NK-92 treated with Interleukin-12 subunit alpha and Interleukin-12 subunit beta, amount 100 ng/mL, for 24 hours (cell line): ENCODE results near the gene LRP2BP.
"Not testable (repeated sequence)": the region's sequence is repeated elsewhere in the genome, so short reads cannot be mapped to it uniquely, and the experiment has no call there.

Experiments used
- DNase-seq: peaks from one replicate; lab custom pipeline; 2025; lab: John Stamatoyannopoulos, UW

Gene LRP2BP

GRCh38 chr4:185361872-185362271 is 33.9 kb downstream of the LRP2BP start:
- no peak for DNase-seq

DNA sequence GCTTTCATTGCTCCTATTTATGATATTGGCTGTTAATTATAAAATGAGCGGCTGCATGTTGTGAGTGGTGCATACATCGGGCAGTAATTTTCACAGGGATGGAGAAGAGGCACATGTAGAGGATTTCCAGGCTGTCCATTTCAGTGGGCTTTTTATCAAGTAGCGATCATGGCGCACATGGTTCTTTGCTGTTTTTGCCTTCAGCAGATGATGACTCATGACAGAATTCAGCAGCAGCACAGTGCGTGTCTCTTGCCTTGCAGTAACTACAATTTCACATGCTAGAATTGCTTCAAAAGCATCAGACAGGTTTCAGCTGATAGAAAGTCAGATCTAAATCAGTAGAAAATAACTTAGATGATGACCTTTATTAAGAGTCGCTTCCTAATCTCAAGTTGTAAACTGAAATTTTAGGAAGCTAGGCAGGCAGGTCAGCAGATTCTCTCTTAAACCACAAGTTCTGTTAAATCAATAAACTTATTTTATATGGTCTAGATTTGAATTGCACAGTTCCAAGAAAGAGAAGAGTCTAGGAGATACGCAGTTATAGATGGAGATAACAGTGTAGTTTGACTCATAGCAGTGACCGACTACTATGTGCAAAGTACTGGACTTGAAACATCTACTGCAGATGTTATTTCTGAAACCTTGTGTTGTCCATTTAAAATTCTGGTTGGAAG is 35.8 kb downstream of the LRP2BP start:
- no peak for DNase-seq

DNA sequence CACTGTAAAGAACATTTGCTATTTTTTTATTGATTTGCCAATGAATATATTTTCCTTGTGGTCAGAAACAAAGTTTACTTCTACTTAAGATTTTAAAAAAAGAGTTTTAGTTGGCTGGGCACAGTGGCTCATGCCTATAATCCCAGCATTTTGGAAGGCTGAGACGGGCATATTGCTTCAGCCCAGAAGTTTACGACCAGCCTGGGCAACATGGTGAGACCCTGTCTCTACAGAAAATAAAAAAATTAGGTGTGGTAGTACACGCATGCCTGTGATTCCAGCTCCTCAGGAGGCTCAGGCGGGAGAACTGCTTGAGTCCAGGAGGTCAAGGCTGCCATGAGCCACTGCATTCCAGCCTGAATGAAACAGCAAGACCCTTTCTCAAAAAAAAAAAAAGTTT is 36.8 kb downstream of the LRP2BP start:
- DNase-seq, result no peak

DNA sequence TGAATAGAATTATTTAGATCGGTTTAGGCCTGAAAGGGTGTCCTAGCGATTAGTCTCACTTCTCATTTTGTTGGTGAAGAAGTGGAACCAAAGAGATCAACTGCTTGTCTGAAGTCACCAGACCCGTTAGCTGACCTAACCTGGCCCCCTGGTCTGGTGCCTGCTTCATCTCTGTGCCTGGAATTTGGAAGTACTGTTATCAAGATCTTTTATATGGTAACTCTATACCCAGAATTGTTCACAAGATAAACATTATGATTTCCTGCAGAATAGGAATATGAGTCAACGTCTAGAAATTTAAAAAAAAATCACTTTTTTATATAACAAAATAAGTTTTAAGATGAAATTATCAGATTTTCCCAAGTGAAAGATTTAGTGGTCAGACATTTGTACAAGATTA is 37.2 kb downstream of the LRP2BP start:
- no peak for DNase-seq

- DNase-seq, result no peak
Observed at GRCh38 chr4:185357733-185358440, 37.8 kb downstream of the LRP2BP start.

DNA sequence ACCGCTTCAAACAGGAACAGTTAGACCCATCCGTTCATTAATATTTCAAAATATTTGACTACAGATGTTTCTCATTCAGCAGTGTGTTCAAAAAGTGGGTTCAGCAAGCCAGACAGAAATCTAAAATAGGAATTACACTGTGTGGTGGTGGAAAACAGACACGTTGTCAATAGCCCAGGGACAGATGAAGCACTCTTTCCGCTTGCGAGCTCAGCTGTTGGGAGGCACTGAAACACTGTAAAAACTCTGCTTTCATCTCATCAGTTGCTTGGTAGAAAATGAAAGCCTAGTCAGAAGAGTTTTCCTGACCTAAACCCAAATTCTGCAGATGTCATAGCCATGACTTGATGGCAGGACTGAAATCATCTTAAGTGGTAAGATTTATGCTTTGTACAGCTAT is 38.5 kb downstream of the LRP2BP start:
- no peak for DNase-seq

DNA sequence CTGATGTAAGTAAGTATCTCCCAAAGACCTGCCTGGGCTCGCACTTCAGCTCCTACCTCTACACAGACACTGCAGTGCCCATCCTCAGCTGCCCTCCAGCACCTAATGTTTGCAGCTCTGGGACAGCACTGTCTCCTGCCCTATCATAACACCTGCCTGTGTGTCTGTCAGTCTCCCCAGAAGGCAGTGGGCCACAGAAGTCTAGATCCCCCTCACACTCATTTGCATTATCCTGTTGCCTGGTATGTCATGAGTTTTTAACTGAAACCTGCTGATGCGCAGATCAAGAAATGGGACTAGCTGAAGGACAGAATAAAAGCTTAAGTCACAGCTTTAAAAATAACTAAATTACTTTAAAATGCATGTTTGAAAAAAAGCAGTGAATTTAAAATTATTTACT is 43.0 kb downstream of the LRP2BP start:
- no peak for DNase-seq

DNA sequence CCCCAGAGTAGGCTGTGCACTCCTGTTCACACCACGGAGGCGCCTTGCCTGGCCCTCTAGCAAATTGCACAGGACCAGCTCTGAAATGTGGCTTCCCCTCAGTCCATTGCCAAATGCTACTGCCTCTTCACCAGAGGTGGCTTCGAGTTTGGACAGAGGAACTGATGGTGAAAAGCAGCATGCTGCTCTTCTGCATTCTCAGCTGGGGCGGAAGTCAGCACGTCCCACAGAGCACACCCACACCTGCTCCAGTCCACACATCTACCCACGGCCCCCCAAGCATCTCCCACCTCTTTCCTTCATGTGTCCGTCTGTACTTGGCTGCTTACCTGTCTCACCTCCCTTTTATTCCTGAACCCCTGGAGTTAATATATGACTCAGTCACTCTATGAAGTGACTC is 43.5 kb downstream of the LRP2BP start:
- no peak for DNase-seq

DNA sequence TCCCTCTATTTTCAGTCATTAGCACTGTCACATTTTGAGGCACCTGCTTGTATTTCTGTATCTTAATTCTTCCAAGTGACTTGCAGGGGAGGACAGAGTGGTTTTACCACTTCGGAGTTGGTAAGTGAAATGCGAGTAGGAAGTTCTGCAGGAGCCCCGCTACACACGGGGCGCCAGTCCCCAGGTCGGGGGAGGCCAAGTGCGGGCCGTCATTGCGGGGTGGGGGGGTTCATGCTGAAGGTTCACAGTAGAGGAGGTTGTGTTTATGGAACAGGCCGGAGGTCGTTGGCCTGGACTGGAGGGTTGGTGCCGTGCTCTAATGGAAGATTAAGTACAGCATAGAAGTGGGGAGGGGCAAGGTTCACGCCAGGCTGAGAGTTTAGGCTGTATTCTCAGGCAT is 44.0 kb downstream of the LRP2BP start:
- DNase-seq, result no peak

DNA sequence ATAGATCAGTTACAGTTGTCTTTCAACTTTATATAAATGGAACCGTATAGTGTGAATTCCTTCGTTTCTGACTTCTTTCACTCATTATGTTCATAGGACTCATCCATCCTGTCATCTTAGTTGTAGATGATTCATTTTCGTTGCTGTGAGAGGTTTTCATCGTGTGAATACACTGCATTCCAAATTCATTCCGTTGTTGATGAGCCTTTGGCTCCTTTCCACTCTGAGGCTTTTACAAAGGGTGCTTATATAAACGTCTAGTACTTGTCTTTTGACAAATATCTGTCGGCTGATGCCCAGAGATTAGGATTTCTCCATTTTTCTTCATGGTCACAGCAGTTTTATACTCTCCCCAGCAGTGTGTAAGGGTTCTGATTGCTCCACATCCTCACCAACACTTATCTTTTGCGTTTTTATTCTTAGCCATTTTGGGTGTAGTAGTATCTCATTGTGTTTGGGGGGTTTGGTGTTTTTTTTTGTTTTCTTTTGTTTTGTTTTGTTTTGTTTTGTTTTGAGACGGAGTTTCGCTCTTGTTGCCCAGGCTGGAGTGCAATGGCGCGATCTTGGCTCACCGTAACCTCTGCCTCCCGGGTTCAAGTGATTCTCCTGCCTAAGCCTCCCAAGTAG is 48.6 kb downstream of the LRP2BP start:
- DNase-seq, result no peak

GRCh38 chr4:185344743-185345538 is 50.8 kb downstream of the LRP2BP start:
- DNase-seq, result no peak

GRCh38 chr4:185343726-185344581 is 51.8 kb downstream of the LRP2BP start:
- DNase-seq, result no peak

DNA sequence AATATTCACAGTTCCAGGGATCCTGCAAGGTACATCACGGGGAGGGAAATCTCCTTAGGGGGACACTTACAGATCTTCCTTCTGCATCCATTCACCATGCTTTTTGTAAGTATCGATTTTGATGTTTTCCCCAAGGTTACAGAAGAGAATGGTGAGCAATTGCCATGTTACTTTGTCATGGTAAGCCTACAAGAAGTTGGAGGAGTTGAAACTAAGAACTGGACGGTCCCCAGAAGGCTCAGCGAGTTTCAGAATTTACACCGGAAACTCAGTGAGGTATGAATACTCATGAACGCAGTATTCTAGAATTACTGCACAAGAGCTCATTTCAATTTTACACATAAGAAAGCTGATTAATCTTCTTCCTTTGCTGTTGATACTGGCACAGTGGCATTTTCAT is 53.9 kb downstream of the LRP2BP start:
- DNase-seq, result no peak

DNA sequence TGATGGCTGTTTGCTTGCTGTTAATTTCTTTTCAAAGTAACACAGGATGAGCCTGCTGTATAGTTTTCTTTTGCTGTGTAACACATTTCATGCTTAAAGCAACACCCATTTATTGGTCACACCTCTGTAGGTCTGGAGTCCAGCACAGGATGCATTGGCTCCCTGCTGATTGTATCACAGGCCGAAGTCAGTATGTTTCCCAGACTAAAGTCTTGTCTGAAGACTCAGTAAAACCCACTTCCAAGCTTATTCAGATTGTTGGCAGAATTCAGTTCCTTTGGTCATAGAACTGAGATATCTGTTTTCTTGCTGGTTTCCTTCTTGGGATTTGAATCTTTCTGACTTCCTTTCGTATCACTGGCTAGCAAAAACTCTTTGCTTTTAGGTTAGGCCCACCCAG is 54.3 kb downstream of the LRP2BP start:
- no peak for DNase-seq

- DNase-seq, result no peak
Observed at GRCh38 chr4:185339941-185340340, 55.8 kb downstream of the LRP2BP start.

- no peak for DNase-seq
Observed at GRCh38 chr4:185335579-185335978, 60.1 kb downstream of the LRP2BP start.

DNA sequence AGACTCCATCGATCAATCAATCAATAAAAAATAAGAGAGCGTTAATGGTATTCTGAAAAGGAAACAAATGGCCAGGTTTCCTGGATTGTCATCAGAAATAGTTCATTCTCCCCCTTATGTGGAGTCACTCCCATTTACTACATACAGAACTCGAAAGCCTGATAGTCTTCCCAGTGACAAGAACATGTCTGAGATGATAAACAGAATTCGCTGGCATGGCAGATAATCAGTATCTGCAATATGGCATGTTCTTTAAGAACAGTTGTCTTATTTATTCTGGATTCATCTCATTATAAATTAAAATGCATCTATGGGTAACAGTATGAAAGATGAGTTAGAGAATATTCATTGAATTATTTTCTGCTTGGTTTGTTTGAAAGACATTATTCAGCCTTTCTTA is 61.4 kb downstream of the LRP2BP start:
- no peak for DNase-seq

DNA sequence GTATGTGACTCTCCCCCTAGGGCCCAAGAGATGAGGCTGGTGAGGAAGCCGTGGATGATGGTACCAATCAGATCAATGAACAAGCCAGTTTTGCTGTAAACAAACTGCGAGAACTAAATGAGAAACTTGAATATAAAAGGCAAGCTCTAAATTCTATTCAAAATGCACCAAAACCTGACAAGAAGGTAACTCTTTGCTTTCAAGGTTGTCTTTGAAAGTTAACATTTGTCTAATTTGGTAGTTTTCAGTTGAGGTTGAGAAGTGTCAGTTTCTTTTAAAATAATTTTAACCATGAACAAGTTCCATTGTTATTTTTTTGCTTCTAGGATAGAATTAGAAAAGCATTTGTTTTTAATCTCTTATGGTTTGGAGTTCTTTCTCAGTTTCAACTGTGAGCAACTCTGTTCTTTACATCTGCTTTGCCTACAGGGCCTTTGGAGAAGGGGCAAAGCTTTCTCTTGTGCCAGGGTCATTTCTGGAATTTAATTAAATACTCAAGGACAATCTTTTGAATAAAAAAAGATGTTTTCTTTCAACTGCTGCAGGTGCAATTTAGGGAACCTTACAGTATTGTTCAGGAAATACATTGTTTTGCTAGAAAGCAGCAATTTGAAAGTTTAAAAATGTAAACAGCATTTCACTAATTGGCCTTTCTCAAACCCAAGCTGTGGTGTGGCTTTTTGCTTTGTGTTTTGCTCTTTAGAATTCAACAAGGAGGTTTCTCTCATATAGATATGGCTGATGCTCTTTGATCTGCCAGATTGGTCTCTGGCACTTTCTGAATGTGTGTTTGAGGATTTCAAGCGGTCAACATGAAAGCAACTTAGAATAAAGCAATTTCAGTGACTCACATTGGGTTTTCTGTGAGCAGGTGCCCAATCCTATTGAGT is 62.9 kb downstream of the LRP2BP start:
- no peak for DNase-seq

- DNase-seq, result not testable (repeated sequence)
Observed at GRCh38 chr4:185329879-185330510, 65.7 kb downstream of the LRP2BP start.

DNA sequence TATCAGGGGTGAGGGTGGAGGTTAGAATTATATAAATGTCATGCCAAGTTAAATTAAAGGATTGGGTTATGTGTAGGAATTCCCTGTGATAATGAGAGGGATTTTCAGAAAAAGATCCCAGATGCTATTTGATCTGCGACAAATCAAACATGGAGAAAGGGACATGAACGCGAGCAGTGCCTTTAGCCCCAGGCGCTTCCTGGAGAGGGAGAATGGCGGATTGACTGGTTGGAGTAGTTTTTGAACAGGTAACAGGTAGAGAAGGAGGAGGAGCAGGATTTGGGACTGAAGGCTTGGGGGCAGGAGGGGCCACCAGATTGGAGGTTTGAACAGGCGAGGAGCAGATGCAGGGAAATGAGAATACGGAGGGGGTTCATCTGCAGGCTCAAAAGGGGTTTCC is 67.1 kb downstream of the LRP2BP start:
- no peak for DNase-seq
